HepG2 (cell line): ENCODE results near the gene SLC16A5. TPM values are rescaled to one million over a fixed set of nuclear protein-coding genes. Genes with fewer than 3 reads are reported as not detected.

Source experiments
- CBFB ChIP-seq: sonication (generic); formaldehyde crosslinking; IDR thresholded peaks from 2 replicates; pipeline ENCODE4 v1.4.0; 2020; ENCODE audit warnings: missing genetic modification reagents
- CCDC6 ChIP-seq: sonication (generic); formaldehyde crosslinking; IDR thresholded peaks from 2 replicates; pipeline ENCODE4 v1.8.1; 2022; ENCODE audit warnings: mild to moderate bottlenecking, missing genetic modification reagents, moderate library complexity
- EED ChIP-seq: sonication (generic); formaldehyde crosslinking; IDR thresholded peaks from 2 replicates; pipeline ENCODE4 v1.5.0; 2020; ENCODE audit warnings: mild to moderate bottlenecking, missing genetic modification reagents
- ETV6 ChIP-seq: sonication (generic); formaldehyde crosslinking; conservative IDR thresholded peaks from 2 replicates; pipeline ENCODE4 v1.4.0; 2020; ENCODE audit warnings: missing genetic modification reagents
- FOXK1 ChIP-seq: sonication (generic); formaldehyde crosslinking; IDR thresholded peaks from 2 replicates; pipeline ENCODE4 v1.4.0; 2020; ENCODE audit warnings: low read depth, missing genetic modification reagents, borderline replicate concordance
- HNRNPL ChIP-seq: fragments of 200-400 bp; formaldehyde crosslinking; IDR thresholded peaks from 2 replicates; pipeline ENCODE4 v1.6.1; 2017; ENCODE audit warnings: mild to moderate bottlenecking, low read depth, low read length
- MIXL1 ChIP-seq: IDR thresholded peaks from 2 replicates; pipeline ENCODE4 v1.6.1; 2016
- POLR2G ChIP-seq: fragments of 200-400 bp; formaldehyde crosslinking; IDR thresholded peaks from 2 replicates; pipeline ENCODE4 v1.6.1; 2018; ENCODE audit warnings: mild to moderate bottlenecking, low read depth, low read length, moderate library complexity
- PPARG ChIP-seq: conservative IDR thresholded peaks from 2 replicates; pipeline ENCODE4 v1.6.1; 2016; ENCODE audit warnings: missing biosample characterization, missing genetic modification reagents
- RBFOX2 ChIP-seq: fragments of 200-400 bp; formaldehyde crosslinking; IDR thresholded peaks from 2 replicates; pipeline ENCODE4 v1.6.1; 2017; ENCODE audit warnings: low read depth, mild to moderate bottlenecking, low read length
- ZBTB38 ChIP-seq: sonication (generic); formaldehyde crosslinking; IDR thresholded peaks from 2 replicates; pipeline ENCODE4 v1.5.1; 2020; ENCODE audit warnings: mild to moderate bottlenecking, missing genetic modification reagents
- ZBTB7A ChIP-seq: sonication (generic); formaldehyde crosslinking; IDR thresholded peaks from 2 replicates; pipeline ENCODE4 v1.8.0; 2022; ENCODE audit warnings: mild to moderate bottlenecking, missing genetic modification reagents
- ZBTB7B ChIP-seq: sonication (generic); formaldehyde crosslinking; IDR thresholded peaks from 2 replicates; pipeline ENCODE4 v1.4.0; 2020; ENCODE audit warnings: missing genetic modification reagents
- ZEB1 ChIP-seq: IDR thresholded peaks from 2 replicates; pipeline ENCODE4 v1.6.1; 2012; ENCODE audit warnings: mild to moderate bottlenecking, low read depth, inconsistent platforms; ENCODE audit not compliant: insufficient replicate concordance
- ZNF101 ChIP-seq: sonication (generic); formaldehyde crosslinking; IDR thresholded peaks from 2 replicates; pipeline ENCODE4 v1.4.0; 2020; ENCODE audit warnings: mild to moderate bottlenecking, low read depth, missing genetic modification reagents, borderline replicate concordance
- ZNF652 ChIP-seq: IDR thresholded peaks from 2 replicates; pipeline ENCODE4 v1.6.1; 2016; ENCODE audit warnings: low read depth, borderline replicate concordance
- polyA plus RNA-seq, 8 experiments: library from polyadenylated mRNA; depleted of rRNA in 3 of 8; stranded (reverse) in 7 of 8; unstranded in 1 of 8; fragments of >200 nt; fragmentation: Illumina TruSeq in 4 of 8; extraction: Trizol in 4 of 8; gene quantifications; 2 replicates each; pipeline versions ENCODE4 v1.2.1 to v1.2.3, GENCODE V29; 2011 to 2016; ENCODE audit warnings: low read depth in 4 of 8, missing spikeins in 1 of 8, mixed read lengths in 1 of 8; ENCODE audit not compliant: insufficient read depth in 1 of 8
- total RNA-seq, 5 experiments: library from RNA; depleted of rRNA; stranded (reverse); fragments of >200 nt; fragmentation: Illumina TruSeq; extraction: Trizol; gene quantifications; 2 replicates each; pipeline ENCODE4 v1.2.3, GENCODE V29; 2016; ENCODE audit warnings: low read depth in 1 of 5
- TF ChIP-seq, protein P1 (sequence below): sonication (generic); formaldehyde crosslinking; conservative IDR thresholded peaks from 2 replicates; pipeline ENCODE4 v1.4.0; 2020; ENCODE audit warnings: mild to moderate bottlenecking, missing genetic modification reagents, moderate library complexity
- TF ChIP-seq, protein P2 (sequence below), 2 experiments: IDR thresholded peaks; 2 replicates each; pipeline ENCODE4 v1.6.1; 2011 to 2012; ENCODE audit warnings: low read length in 2 of 2, borderline replicate concordance in 1 of 2, low read depth in 1 of 2, mild to moderate bottlenecking in 1 of 2, moderate library complexity in 1 of 2
- TF ChIP-seq, protein P3 (sequence below): sonication (generic); formaldehyde crosslinking; IDR thresholded peaks from 2 replicates; pipeline ENCODE4 v1.5.1; 2020; ENCODE audit warnings: mild to moderate bottlenecking, missing genetic modification reagents, moderate library complexity

SLC16A5 gene
- total and polyA plus RNA-seq, 2 of the 13 experiments (the other 11 are each of a cell fraction or from before 2014, with no cell fraction given), result 0.69 to 5.6 TPM

DNA sequence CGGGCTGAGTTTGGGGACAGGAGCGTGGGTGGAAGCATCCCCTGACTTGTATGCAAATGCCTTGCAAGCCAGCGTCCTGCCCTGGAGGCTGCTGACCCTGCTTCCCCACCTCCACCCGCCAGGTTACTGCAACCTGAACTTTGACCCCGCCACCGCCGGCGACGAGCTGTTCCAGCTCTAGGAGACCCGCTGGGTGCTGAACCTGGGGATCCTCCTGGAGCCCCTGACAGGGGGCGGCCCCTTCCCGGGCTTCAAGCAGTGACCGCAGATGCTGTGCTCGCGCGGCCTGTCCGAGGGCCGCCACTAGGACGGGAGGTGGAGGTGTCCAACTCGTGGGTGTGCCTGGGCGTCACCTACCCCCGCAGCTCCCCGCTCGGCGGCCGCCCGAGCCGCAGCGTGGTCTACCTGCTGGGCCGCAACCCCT lies 10.7 kb upstream of the SLC16A5 start (continued):
- TF ChIP-seq, protein P1, sequence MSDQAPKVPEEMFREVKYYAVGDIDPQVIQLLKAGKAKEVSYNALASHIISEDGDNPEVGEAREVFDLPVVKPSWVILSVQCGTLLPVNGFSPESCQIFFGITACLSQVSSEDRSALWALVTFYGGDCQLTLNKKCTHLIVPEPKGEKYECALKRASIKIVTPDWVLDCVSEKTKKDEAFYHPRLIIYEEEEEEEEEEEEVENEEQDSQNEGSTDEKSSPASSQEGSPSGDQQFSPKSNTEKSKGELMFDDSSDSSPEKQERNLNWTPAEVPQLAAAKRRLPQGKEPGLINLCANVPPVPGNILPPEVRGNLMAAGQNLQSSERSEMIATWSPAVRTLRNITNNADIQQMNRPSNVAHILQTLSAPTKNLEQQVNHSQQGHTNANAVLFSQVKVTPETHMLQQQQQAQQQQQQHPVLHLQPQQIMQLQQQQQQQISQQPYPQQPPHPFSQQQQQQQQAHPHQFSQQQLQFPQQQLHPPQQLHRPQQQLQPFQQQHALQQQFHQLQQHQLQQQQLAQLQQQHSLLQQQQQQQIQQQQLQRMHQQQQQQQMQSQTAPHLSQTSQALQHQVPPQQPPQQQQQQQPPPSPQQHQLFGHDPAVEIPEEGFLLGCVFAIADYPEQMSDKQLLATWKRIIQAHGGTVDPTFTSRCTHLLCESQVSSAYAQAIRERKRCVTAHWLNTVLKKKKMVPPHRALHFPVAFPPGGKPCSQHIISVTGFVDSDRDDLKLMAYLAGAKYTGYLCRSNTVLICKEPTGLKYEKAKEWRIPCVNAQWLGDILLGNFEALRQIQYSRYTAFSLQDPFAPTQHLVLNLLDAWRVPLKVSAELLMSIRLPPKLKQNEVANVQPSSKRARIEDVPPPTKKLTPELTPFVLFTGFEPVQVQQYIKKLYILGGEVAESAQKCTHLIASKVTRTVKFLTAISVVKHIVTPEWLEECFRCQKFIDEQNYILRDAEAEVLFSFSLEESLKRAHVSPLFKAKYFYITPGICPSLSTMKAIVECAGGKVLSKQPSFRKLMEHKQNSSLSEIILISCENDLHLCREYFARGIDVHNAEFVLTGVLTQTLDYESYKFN (CRISPR knock-in tag), result peak; percentile 92
- TF ChIP-seq EED (CRISPR knock-in tag) (peak; percentile 41; the same call in 1 of the 2 replicates), CBFB (CRISPR knock-in tag) (peak; percentile 86), RBFOX2 (peak; percentile 76), ZEB1 (no peak), ZNF101 (CRISPR knock-in tag) (no peak), ZBTB7B (CRISPR knock-in tag) (peak; percentile 74), ZNF652 (CRISPR knock-in tag) (no peak), PPARG (CRISPR knock-in tag) (0 out of 2 replicates have a peak, but pooled peaks have one; percentile 60), CCDC6 (CRISPR knock-in tag) (peak; percentile 30; the same call in 1 of the 2 replicates), HNRNPL (0 out of 2 replicates have a peak, but pooled peaks have one; percentile 21), MIXL1 (peak; percentile 17; the same call in 1 of the 2 replicates), FOXK1 (CRISPR knock-in tag) (peak; percentile 43; the same call in 1 of the 2 replicates), POLR2G (0 out of 2 replicates have a peak, but pooled peaks have one; percentile 30), ZBTB7A (CRISPR knock-in tag) (peak; percentile 78), ETV6 (peak; percentile 61; the same call in 1 of the 2 replicates), ZBTB38 (CRISPR knock-in tag) (peak; percentile 99; the same call in 1 of the 2 replicates)
- TF ChIP-seq, protein P2, sequence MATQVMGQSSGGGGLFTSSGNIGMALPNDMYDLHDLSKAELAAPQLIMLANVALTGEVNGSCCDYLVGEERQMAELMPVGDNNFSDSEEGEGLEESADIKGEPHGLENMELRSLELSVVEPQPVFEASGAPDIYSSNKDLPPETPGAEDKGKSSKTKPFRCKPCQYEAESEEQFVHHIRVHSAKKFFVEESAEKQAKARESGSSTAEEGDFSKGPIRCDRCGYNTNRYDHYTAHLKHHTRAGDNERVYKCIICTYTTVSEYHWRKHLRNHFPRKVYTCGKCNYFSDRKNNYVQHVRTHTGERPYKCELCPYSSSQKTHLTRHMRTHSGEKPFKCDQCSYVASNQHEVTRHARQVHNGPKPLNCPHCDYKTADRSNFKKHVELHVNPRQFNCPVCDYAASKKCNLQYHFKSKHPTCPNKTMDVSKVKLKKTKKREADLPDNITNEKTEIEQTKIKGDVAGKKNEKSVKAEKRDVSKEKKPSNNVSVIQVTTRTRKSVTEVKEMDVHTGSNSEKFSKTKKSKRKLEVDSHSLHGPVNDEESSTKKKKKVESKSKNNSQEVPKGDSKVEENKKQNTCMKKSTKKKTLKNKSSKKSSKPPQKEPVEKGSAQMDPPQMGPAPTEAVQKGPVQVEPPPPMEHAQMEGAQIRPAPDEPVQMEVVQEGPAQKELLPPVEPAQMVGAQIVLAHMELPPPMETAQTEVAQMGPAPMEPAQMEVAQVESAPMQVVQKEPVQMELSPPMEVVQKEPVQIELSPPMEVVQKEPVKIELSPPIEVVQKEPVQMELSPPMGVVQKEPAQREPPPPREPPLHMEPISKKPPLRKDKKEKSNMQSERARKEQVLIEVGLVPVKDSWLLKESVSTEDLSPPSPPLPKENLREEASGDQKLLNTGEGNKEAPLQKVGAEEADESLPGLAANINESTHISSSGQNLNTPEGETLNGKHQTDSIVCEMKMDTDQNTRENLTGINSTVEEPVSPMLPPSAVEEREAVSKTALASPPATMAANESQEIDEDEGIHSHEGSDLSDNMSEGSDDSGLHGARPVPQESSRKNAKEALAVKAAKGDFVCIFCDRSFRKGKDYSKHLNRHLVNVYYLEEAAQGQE (IDR thresholded peaks at IDR 0.05; ENCODE audit: borderline replicate concordance in 1 of 2, low read depth in 1 of 2, low read length in 2 of 2), result peak in 1 of 2 experiments; percentile 33; a peak in 1 of 4 replicates
- TF ChIP-seq, protein P3, sequence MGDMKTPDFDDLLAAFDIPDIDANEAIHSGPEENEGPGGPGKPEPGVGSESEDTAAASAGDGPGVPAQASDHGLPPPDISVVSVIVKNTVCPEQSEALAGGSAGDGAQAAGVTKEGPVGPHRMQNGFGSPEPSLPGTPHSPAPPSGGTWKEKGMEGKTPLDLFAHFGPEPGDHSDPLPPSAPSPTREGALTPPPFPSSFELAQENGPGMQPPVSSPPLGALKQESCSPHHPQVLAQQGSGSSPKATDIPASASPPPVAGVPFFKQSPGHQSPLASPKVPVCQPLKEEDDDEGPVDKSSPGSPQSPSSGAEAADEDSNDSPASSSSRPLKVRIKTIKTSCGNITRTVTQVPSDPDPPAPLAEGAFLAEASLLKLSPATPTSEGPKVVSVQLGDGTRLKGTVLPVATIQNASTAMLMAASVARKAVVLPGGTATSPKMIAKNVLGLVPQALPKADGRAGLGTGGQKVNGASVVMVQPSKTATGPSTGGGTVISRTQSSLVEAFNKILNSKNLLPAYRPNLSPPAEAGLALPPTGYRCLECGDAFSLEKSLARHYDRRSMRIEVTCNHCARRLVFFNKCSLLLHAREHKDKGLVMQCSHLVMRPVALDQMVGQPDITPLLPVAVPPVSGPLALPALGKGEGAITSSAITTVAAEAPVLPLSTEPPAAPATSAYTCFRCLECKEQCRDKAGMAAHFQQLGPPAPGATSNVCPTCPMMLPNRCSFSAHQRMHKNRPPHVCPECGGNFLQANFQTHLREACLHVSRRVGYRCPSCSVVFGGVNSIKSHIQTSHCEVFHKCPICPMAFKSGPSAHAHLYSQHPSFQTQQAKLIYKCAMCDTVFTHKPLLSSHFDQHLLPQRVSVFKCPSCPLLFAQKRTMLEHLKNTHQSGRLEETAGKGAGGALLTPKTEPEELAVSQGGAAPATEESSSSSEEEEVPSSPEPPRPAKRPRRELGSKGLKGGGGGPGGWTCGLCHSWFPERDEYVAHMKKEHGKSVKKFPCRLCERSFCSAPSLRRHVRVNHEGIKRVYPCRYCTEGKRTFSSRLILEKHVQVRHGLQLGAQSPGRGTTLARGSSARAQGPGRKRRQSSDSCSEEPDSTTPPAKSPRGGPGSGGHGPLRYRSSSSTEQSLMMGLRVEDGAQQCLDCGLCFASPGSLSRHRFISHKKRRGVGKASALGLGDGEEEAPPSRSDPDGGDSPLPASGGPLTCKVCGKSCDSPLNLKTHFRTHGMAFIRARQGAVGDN (CRISPR knock-in tag), result peak; percentile 84
